K562 (cell line): ENCODE data around the gene GPR162. TPM values are rescaled to one million over a fixed set of nuclear protein-coding genes. Genes with fewer than 3 reads are reported as not detected.
A peak's percentile ranks its signal among the peaks of the same experiment; 100 is the strongest.

Experiments used
- ATAC-seq: fragments of 200-7000 bp; cut with Tn5 transposase; 3 replicates; pipeline ENCODE4 v1.9.1; 2020; ENCODE audit warnings: moderate library complexity
- BruUV-seq: library from RNA; stranded (reverse); fragments of 400-500 nt; replicated peaks from 2 replicates; lab custom pipeline; 2021; lab: Mats Ljungman, UMichigan
- CTCF ChIA-PET: fragments of 300-600 bp; formaldehyde crosslinking; extraction: SDS; loops from one replicate; lab custom pipeline; 2021; ENCODE audit warnings: low intra/inter-chr PET ratio; lab: Yijun Ruan, JAX
- POLR2A ChIA-PET: fragments of 300-600, 350-650 bp; sonication (Branson Sonifier 250); formaldehyde crosslinking; extraction: SDS; loops from one replicate; lab custom pipeline; 2021; ENCODE audit warnings: antibody characterized with exemption, inconsistent platforms; lab: Yijun Ruan, JAX
- DNase-seq, 4 experiments: peaks; one replicate each; pipeline versions ENCODE4 v3.0.0 to v3.0.0-alpha.2; 2011 to 2018; ENCODE audit warnings: low spot score in 3 of 4, mixed read lengths in 3 of 4; ENCODE audit errors: extremely low read depth in 1 of 4
- FAIRE-seq: peaks from 2 replicates; lab custom pipeline; 2011; peaks lifted over from hg19 to GRCh38; lab: Jason Lieb, UNC
- H2AFZ ChIP-seq: 2 replicates; pipeline ENCODE4 v1.6.0; 2011; ENCODE audit warnings: low read depth, low read length, control low read depth, inconsistent platforms
- H3K27ac ChIP-seq: fragments of 200-600 bp; 3 replicates; pipeline ENCODE4 v1.8.0; 2011; ENCODE audit warnings: low read depth, mild to moderate bottlenecking, control low read depth, inconsistent platforms, low read length, moderate library complexity, mixed read lengths; ENCODE audit errors: extremely low read depth
- H3K27me3 ChIP-seq, 2 experiments: fragments of 300-600 bp in 1 of 2; 2 replicates in 1 of 2; 3 replicates in 1 of 2; pipeline versions ENCODE4 v1.6.0 to v1.8.0; 2011; ENCODE audit warnings: inconsistent platforms in 2 of 2, low read length in 2 of 2, mild to moderate bottlenecking in 1 of 2, mixed read lengths in 1 of 2, moderate library complexity in 1 of 2; ENCODE audit not compliant: control insufficient read depth in 2 of 2, insufficient read depth in 2 of 2
- H3K36me3 ChIP-seq: fragments of 300-600 bp; 3 replicates; pipeline ENCODE4 v1.8.0; 2011; ENCODE audit warnings: mild to moderate bottlenecking, low read length, inconsistent platforms; ENCODE audit not compliant: control insufficient read depth, insufficient read depth
- H3K4me1 ChIP-seq, 2 experiments: fragments of 200-600 bp in 1 of 2; replicated peaks in 1 of 2; 2 replicates in 1 of 2; 3 replicates in 1 of 2; pipeline versions ENCODE4 v1.5.1 to v1.8.0; 2011; ENCODE audit warnings: inconsistent platforms in 2 of 2, low read length in 2 of 2, mild to moderate bottlenecking in 1 of 2, mixed read lengths in 1 of 2, moderate library complexity in 1 of 2; ENCODE audit not compliant: control insufficient read depth in 2 of 2, insufficient read depth in 2 of 2
- H3K4me2 ChIP-seq: 2 replicates; pipeline ENCODE4 v1.6.1; 2011; ENCODE audit warnings: low read length, control low read depth, inconsistent platforms, mixed read lengths; ENCODE audit not compliant: insufficient read depth
- H3K4me3 ChIP-seq: fragments of 200-600 bp; sonication (generic), shearing (Covaris generic); 2 replicates; pipeline ENCODE4 v1.5.1; 2016; ENCODE audit warnings: control low read depth, inconsistent platforms
- H3K79me2 ChIP-seq: fragments of 200-600 bp; 3 replicates; pipeline ENCODE4 v1.8.0; 2011; ENCODE audit warnings: low read length, inconsistent platforms; ENCODE audit not compliant: control insufficient read depth, insufficient read depth
- H3K9ac ChIP-seq, 2 experiments: 2 replicates each; pipeline versions ENCODE4 v1.6.0 to v1.6.1; 2011; ENCODE audit warnings: low read depth in 2 of 2, low read length in 2 of 2, control low read depth in 1 of 2, inconsistent platforms in 1 of 2, mild to moderate bottlenecking in 1 of 2, mixed read lengths in 1 of 2; ENCODE audit not compliant: insufficient read depth in 1 of 2
- H3K9me1 ChIP-seq: one replicate; pipeline ENCODE4 v1.6.0; 2011; ENCODE audit warnings: inconsistent platforms, mild to moderate bottlenecking, low read length, moderate library complexity; ENCODE audit not compliant: control insufficient read depth, insufficient read depth
- H3K9me3 ChIP-seq: replicated peaks from 2 replicates; pipeline ENCODE4 v1.5.1; 2011; ENCODE audit warnings: low read depth, low read length, inconsistent platforms; ENCODE audit not compliant: control insufficient read depth, insufficient read depth
- H4K20me1 ChIP-seq: replicated peaks from 2 replicates; pipeline ENCODE4 v1.6.1; 2011; ENCODE audit warnings: low read length, inconsistent platforms, mixed read lengths; ENCODE audit not compliant: control insufficient read depth, insufficient read depth
- E2F3 ChIP-seq: fragments of 250-450 bp; sonication (Bioruptor Pico); IDR thresholded peaks from 2 replicates; pipeline ENCODE4 v1.4.0; 2020; ENCODE audit warnings: mild to moderate bottlenecking
- ELK3 ChIP-seq: fragments of 450-650 bp; formaldehyde crosslinking; IDR thresholded peaks from 2 replicates; pipeline ENCODE4 v1.4.0; 2020; ENCODE audit warnings: mild to moderate bottlenecking
- MAZ ChIP-seq, 2 experiments: fragments of 450-650 bp in 1 of 2; sonication (generic) in 1 of 2; formaldehyde crosslinking; IDR thresholded peaks in 1 of 2; conservative IDR thresholded peaks in 1 of 2; 2 replicates each; pipeline versions ENCODE4 v1.4.0 to v1.5.0; 2020; ENCODE audit warnings: mild to moderate bottlenecking in 1 of 2, missing genetic modification reagents in 1 of 2
- ZNF584 ChIP-seq: fragments of 200-800 bp; sonication (Bioruptor generic); IDR thresholded peaks from 2 replicates; pipeline ENCODE4 v1.6.1; 2016; ENCODE audit warnings: low read depth, mild to moderate bottlenecking, missing genetic modification characterization, missing compliant biosample characterization
- WGBS: fragments of 100-300 bp; shearing (Covaris generic); methylation state at CpG from one replicate; pipeline ENCODE4 v1.1.6; 2016; ENCODE audit warnings: low coverage, mixed read lengths; ENCODE audit not compliant: insufficient coverage; ENCODE audit errors: missing lambda C conversion rate; 5-methylcytosine and 5-hydroxymethylcytosine counted together
- in situ Hi-C: fragments of 300-500 bp; cut with MboI; formaldehyde crosslinking; loops from 4 replicates; pipeline ENCODE4 v1.15.0; 2018; ENCODE audit warnings: inconsistent platforms, mixed read lengths
- intact Hi-C: fragments of 100-400 bp; cut with micrococcal nuclease; formaldehyde crosslinking; loops from 2 replicates; pipeline ENCODE4 v1.14.2; 2022
- polyA plus RNA-seq, 8 experiments: library from polyadenylated mRNA; depleted of rRNA in 4 of 8; stranded (reverse) in 5 of 8; unstranded in 3 of 8; fragments of >200 nt; fragmentation: Nextera tagmentation in 2 of 8; fragmentation: Illumina TruSeq in 1 of 8; extraction: Ambion mirVana in 2 of 8; extraction: Trizol in 1 of 8; gene quantifications; 2 replicates each; pipeline versions ENCODE4 v1.2.1 to v1.2.3, GENCODE V29; 2011 to 2014; ENCODE audit warnings: inconsistent platforms in 1 of 8, missing spikeins in 1 of 8
- total RNA-seq, 7 experiments: library from RNA; depleted of rRNA in 6 of 7; stranded (reverse); fragments of >200 nt in 6 of 7; fragmentation: Illumina TruSeq in 2 of 7; extraction: Trizol in 2 of 7; gene quantifications; 2 replicates each; pipeline versions ENCODE4 v1.2.1 to v1.2.3, GENCODE V29; 2011 to 2021; ENCODE audit warnings: low replicate concordance in 1 of 7
- TF ChIP-seq, protein P1 (sequence below): sonication (generic); formaldehyde crosslinking; IDR thresholded peaks from 2 replicates; pipeline ENCODE4 v1.8.1; 2023; ENCODE audit warnings: missing genetic modification reagents, mild to moderate bottlenecking, borderline replicate concordance

GPR162 gene
- total and polyA plus RNA-seq, 9 of the 15 experiments (the other 6 are each of a cell fraction or from before 2014, with no cell fraction given): 0.65 to 1.8 (median 1.1) TPM; not detected in 2

- TF ChIP-seq ZNF584 (CRISPR knock-in tag): no peak
These were observed 46.8 kb downstream of the GPR162 start (continued) for GRCh38 chr12:6868211-6869048.

DNA sequence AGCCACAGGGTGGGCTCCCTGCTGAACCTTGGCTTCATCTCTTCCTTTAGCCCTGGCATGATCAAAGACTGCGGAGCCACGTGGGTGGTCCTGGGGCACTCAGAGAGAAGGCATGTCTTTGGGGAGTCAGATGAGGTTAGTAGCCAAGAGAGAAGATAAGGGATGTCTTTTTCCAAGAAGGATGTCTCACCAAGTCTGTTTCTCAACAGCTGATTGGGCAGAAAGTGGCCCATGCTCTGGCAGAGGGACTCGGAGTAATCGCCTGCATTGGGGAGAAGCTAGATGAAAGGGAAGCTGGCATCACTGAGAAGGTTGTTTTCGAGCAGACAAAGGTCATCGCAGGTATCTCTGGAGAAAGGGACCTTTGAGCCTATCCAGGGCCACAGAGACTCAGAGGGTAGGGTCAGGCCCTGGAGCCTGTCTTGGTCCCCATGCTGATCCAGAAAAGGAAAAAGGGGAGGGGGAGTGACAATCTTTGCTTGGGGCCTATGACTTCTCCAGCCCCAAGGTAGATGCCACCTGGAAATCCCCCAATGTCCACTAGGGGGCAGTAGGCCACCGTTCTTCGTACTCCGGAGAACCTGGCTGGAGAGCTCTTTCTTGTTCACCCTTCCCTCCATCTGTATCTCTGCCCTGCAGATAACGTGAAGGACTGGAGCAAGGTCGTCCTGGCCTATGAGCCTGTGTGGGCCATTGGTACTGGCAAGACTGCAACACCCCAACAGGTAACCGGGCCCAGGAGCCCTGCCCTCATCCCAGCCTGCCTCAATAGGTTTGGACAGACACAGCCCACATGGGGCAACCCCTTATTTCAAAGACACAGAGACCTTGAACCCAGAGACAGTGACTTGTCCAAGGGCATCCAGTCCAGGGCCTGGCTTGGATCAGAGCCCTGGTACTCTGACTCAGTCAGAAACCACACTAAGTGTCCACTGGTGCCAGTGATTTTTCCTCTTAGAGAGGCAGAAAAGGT is 47.7 kb downstream of the GPR162 start:
- TSS peak; percentile 53 for BruUV-seq
- Histone ChIP-seq H3K4me3 (peak overlapping the region; percentile 96), H3K4me1 (peaks cover 33 to 61% of the 10 kb centered on the region in 2 experiments; a peak in 4 of 5 replicates), H3K9me3 (no peaks in the 10 kb centered on the region), H4K20me1 (peaks cover 47% of the 10 kb centered on the region), H3K27me3 (no peaks in the 10 kb centered on the region), H3K9ac (peak overlapping the region; percentile 87 to 98; a peak in 3 of 4 replicates), H3K9me1 (no peaks in the 10 kb centered on the region), H2AFZ (no peak overlapping the region), H3K4me2 (peak overlapping the region; percentile 87), H3K79me2 (peaks cover 60% of the 10 kb centered on the region), H3K36me3 (peaks cover 55% of the 10 kb centered on the region), H3K27ac (peak overlapping the region; percentile 94)
- ATAC-seq (peak; percentile 10; the same call in 2 of the 3 replicates), DNase-seq (peak; percentile 31 to 85 (median 48)), FAIRE-seq (peak; percentile 87)
- 10% methylated on average over 8 of the region's 12 CpGs for WGBS
- ChIA-PET CTCF (interaction anchor here (0.6 to 1.5 kb wide), 5 partner anchors 63 to 245 kb away, joined by 3 to 5 read pairs (median 3); no protein-coding TSS in a partner anchor), POLR2A (interaction anchor here (0.6 to 11.3 kb wide), 29 partner anchors 9 to 341 kb away, joined by 3 to 174 read pairs (median 4); partner anchors contain the start of genes C12orf57, CDCA3, MLF2 and RNU7-1)
- intact Hi-C loops: loop anchor here (5.0 kb wide), 1 partner anchor 73 kb away; the partner anchor contains the start of genes C12orf57 and RNU7-1
- in situ Hi-C loops: loop anchor here (5.0 kb wide), 1 partner anchor 73 kb away; the partner anchor contains the start of genes C12orf57 and RNU7-1
- TF ChIP-seq E2F3 (CRISPR knock-in tag): no peak
- TF ChIP-seq ELK3 (CRISPR knock-in tag): no peak
- TF ChIP-seq MAZ (CRISPR knock-in tag; conservative IDR thresholded peaks at IDR 0.05 in 1 of 2, IDR thresholded peaks at IDR 0.05 in 1 of 2): no peak
- TF ChIP-seq, protein P1, sequence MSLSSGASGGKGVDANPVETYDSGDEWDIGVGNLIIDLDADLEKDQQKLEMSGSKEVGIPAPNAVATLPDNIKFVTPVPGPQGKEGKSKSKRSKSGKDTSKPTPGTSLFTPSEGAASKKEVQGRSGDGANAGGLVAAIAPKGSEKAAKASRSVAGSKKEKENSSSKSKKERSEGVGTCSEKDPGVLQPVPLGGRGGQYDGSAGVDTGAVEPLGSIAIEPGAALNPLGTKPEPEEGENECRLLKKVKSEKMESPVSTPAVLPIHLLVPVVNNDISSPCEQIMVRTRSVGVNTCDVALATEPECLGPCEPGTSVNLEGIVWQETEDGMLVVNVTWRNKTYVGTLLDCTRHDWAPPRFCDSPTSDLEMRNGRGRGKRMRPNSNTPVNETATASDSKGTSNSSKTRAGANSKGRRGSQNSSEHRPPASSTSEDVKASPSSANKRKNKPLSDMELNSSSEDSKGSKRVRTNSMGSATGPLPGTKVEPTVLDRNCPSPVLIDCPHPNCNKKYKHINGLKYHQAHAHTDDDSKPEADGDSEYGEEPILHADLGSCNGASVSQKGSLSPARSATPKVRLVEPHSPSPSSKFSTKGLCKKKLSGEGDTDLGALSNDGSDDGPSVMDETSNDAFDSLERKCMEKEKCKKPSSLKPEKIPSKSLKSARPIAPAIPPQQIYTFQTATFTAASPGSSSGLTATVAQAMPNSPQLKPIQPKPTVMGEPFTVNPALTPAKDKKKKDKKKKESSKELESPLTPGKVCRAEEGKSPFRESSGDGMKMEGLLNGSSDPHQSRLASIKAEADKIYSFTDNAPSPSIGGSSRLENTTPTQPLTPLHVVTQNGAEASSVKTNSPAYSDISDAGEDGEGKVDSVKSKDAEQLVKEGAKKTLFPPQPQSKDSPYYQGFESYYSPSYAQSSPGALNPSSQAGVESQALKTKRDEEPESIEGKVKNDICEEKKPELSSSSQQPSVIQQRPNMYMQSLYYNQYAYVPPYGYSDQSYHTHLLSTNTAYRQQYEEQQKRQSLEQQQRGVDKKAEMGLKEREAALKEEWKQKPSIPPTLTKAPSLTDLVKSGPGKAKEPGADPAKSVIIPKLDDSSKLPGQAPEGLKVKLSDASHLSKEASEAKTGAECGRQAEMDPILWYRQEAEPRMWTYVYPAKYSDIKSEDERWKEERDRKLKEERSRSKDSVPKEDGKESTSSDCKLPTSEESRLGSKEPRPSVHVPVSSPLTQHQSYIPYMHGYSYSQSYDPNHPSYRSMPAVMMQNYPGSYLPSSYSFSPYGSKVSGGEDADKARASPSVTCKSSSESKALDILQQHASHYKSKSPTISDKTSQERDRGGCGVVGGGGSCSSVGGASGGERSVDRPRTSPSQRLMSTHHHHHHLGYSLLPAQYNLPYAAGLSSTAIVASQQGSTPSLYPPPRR (CRISPR knock-in tag): no peak
